ENCODE data around the gene WBP2. TPM values are rescaled to one million over a fixed set of nuclear protein-coding genes. Genes with fewer than 3 reads are reported as not detected.

Gene WBP2
- polyA plus RNA-seq, 4 donors: 56.4 to 93.5 (median 79.6) TPM

DNA sequence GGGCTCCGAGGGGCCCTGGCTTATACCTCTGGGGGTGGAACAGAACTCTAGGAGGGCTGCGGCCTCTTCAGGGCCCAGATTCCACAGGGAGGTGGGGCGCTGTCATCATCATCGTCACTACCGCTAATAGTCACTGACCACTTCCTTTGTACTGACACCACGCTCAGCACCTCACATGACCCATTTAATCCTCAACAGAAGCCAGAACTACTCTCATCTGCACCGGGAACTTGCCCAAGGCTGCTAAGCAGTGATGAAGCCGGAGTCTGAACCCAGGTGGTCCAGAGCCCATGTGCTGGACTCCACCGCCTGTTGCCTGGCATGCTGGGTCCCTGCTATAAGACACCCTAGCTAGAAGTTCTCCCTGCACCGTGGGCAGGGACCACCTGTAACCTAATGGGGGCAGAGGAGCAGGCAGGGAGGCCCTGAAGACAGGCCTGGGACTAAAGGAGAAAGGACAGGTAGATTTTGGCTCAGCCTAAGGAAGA is 22.9 kb downstream of the WBP2 start:
- DNase-seq (ENCODE audit: low read depth in 4 of 4, low spot score in 3 of 4): no peak

DNA sequence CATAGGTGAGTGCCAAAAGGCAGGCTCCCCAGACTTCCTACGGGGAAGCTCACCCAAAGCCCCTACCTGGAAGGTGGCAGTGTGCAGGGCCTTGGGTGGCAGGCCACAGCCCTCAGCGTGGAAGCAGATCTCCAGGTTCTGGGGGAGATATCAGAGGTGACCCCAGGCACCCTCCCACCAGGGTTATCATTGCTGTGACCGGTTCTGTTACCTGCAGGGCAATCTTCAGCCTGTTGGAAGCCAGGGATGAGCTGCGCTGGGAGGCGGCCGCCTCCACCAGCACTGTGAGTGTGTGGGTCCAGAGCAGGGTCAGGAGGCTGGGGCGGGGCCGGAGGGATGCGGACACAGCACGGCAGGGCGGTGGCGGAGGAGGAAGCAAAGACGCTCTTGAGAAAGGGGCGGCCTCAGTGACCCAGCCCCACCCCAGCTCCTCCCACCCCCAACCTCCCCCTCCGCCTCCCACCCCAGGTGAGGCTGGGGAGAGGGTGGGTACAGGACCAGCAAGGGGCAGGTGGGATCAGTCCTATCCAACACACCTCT is 24.0 kb downstream of the WBP2 start:
- DNase-seq (ENCODE audit: low read depth in 4 of 4, low spot score in 3 of 4): no peak

DNA sequence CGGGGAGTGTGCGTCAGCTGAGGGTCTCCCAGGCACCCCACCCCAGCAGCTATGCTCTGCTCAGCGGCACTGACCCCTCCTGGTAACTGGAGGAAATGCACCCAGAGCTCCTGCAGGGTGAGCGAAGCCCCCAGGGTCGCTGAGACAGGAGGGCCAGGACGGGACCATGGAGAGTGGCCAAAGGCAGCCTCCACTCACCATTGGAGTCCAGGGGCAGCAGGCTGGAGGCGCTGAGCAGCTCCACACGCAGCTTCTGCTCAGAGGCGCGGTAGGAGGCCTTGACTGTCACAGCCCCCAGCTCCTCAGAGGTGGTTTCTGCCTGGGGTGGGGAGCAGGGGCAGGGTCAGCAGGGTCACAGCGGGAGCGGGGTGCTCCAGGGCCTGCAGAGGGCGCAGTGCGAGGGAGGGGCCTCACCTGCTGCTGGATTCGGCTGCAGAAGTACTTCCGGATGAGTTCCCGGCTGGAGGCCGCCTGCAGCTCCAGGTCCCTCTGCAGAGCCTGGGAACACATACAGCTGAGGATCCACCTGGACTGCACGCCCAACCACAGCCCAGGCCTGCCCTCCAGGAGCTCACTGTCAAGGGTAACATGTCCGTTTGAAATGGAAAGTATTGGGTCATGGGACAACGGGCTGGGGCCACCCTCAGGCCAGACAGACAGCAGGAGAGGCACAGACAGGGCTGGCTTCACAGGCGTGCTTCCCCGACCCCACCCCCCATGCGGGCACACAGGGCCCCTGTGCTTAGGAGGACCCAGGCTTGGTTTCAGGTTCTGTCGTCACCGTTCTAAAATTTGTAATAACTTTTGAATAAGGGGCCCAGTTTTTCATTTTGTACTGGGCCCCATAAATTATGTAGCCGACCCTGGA is 24.7 kb downstream of the WBP2 start:
- DNase-seq (ENCODE audit: low read depth in 4 of 4, low spot score in 3 of 4): no peak

DNA sequence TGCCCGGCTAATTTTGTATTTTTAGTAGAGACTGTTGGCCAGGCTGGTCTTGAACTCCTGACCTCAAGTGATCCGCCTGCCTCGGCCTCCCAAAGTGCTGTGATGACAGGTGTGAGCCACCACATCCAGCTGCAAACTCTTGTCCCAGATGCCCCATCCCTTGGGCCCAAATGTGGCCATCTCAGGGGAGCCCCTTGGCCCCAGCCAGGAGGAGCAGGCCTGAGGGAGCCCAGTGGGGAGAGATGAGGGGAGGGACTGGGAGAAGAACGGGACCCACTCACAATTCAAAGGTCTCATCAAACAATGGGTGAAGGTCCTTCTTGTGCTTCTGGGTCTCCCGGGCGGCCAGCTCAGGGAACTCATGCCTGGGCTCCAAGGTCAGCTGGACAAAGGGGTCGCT is 25.4 kb downstream of the WBP2 start:
- DNase-seq (ENCODE audit: low read depth in 4 of 4, low spot score in 3 of 4): no peak

DNA sequence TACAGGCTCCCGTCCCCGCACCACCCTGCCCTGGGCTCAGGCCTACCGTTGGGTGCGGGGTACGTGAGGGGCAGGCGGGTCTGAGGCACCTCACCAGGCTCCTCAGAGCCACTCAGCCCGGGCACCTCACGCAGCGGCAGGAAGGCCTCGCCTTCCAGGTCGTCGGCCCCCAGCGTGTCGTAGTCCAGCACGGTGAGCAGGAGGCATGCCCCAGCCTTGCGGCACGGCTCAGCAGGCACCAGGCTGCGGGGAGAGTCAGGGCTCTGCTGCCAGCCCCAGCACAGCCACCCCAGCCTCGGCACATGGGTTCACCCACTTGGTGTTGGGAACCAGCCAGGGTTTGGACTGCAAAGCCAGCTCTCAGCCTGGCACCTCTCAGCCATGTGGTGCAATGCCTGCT is 26.4 kb downstream of the WBP2 start:
- no peak for DNase-seq (ENCODE audit: low read depth in 4 of 4, low spot score in 3 of 4)

DNA sequence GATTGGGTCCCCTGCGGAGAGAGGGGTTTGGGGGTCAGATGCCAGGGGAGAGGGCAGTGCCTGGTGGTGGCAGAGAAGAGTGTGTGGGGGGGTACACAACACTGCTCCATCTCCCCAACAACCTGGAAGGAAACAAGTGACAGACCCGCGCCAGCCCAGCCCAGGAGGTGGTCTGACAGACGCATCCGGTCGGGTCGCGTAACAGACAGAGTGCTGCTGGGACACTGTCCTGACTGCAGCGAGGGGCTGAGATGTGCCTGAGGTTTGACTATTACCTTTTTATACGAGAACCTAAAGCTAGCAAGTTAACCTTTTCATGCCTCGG is 27.1 kb downstream of the WBP2 start:
- DNase-seq (ENCODE audit: low read depth in 4 of 4, low spot score in 3 of 4): no peak

DNA sequence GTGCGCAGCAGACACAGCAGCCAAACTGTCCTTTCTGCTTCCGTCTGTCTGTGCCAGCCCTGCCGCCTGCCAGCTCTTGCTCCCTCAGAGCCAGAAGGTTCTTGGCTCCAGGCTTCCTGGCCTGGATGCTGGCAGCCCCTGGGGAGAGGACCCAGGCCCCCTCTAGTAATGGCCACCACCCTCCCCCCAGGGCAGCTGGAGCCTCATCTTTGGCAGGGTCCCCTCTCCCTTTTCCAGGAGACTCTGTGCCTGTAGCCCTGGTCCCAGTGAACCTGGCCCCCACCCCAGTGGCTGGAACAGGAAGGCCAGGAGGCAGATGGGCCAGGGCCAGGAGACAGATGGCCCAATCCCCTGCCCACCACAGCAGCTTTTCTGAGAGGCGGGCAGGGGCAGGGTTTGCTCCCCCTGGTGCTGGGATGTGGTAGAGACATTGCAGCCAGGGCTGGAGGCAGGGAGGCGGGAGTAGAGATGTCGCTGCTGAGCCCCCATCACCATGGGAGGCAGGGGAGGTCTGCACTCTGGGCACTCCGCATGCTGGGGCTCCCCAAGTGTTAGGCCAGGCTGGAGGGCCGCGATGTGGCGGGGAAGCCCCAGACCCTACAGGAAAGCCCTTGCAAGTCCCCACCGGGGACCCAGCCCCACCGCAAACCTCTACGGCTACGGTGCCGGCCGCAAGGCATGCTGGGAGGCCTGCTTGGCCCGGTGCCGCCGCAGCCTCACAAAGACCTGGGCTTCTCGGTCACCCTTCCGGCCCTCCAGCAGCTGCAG is 27.6 kb downstream of the WBP2 start:
- peak in 1 of 4 donors; percentile 47 for DNase-seq (ENCODE audit: low read depth in 4 of 4, low spot score in 3 of 4)

DNA sequence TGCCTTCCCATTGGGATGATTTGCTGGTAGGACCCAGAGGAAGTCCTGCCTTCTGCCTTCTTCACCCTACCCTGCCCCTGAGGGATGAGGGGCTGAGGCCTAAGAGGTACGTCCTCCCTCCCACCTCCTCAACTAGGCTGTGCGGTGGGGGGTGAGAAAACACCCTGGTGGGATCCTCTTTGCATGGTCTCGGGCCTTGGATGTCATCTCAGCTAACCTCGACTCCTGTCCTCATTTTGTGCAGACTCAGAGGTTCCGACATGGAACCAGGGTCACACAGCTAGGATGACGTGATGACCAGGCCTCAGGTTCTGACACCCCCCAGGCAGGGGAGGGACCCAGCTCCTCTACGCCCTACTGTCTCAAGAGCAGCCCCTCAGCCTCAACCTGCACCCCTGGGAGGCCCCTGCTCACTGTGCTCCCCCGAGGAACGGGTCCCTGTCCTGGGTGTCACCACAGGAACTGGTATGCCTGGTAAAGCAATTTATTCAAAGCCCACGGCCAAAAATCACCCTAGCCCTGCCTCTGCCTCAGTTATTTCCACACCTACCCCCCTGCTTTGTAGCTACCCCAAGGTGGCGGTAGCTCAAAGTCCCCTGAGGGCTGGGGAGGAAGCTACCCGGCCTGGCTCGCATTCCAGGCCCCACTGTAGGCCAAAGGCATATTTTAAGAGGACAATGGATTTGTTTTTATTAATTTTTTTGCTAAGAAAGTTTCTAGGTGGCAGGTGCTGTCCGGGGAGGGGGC is 28.4 kb downstream of the WBP2 start:
- DNase-seq (ENCODE audit: low read depth in 4 of 4, low spot score in 3 of 4): no peak

DNA sequence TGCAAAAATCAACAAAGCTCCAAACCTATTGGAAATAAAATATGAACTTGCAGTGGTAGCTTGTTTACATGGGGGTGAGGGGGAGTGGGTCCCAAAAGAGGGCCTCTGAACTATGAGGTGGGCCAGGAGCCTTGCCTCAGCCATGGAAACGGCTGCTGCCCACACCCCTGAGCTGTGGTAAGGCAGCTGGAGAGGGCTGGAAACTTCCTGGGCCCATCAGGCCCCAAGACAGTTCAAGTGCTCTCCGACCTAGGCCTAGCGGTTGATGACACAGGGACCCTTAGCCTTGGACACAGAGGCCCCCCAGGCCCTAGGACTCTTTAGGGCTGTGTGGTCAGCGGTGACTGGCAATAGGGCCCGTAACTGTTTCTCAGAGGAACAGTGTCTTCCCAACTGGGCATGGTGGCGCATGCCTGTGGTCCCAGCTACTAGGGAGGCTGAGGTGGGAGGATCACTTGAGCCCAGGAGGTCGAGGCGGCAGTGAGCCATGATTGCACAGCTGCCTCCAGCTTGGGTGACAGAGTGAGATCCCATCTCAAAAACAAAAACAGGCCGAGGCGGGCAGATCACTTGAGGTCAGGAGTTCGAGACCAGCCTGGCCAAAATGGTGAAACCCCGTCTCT is 29.3 kb downstream of the WBP2 start:
- DNase-seq (ENCODE audit: low read depth in 4 of 4, low spot score in 3 of 4): no peak

DNA sequence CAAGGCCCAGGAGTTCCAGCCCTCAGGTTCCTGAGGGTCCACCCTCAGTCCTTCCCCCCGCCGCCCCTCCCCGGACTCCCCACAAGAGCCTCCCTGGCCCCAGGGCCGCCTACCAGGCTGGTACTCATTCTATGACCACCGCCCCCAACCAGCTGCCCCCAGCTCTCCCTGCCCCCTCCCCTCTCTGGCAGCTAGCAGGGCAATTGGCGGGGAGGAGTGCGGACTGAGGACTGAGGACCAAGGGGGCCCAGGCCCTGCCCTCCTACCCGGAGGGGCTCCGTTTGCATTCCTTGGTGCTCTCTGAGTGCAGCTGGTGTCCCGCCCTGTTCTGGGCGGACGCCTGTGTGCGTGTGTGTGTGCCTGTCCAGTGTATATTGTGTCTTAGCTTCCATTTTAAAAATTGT is 30.0 kb downstream of the WBP2 start:
- DNase-seq (ENCODE audit: low read depth in 4 of 4, low spot score in 3 of 4): no peak

DNA sequence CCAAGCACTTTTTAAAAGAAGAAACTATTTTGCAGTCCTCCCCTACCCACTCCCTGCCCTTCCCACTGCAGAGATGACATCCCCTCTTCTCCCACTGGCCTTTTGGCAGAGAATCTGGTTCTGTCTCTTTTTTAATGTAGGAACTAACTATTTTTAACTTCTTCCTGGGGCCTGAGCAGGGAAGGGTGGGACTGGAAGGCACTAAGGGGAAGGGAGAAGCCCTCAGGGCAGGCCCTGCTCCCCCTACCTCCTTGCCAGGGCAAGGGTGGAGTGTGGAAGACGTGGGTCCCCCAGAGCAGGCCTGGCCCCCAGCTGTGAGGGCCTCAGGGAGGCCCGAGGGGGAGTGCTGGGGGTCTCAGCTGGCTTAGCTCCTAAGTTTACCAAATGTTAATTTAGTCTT is 30.5 kb downstream of the WBP2 start:
- DNase-seq (ENCODE audit: low read depth in 4 of 4, low spot score in 3 of 4): no peak

DNA sequence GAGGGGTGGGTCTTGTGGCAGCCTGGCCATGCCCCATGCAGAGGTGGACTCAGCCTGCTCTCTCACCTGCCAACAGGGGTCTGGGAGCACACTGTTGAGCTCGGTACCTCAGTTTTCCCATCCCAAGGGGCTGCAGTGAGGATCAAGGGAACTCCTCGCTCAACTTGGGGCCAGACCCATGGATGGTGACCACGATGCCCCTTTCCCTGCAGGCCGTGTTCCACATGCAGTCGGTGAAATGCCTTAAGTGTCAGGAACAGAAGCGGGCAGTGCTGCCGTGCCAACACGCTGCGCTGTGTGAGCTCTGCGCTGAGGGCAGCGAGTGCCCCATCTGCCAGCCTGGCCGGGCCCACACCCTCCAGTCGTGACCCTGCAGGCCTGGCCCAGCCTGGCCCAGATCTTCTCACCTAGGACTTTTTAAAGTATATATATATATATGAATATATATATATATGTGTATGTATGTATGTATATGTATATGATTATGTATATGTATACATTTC is 31.0 kb downstream of the WBP2 start:
- no peak for DNase-seq (ENCODE audit: low read depth in 4 of 4, low spot score in 3 of 4)

DNA sequence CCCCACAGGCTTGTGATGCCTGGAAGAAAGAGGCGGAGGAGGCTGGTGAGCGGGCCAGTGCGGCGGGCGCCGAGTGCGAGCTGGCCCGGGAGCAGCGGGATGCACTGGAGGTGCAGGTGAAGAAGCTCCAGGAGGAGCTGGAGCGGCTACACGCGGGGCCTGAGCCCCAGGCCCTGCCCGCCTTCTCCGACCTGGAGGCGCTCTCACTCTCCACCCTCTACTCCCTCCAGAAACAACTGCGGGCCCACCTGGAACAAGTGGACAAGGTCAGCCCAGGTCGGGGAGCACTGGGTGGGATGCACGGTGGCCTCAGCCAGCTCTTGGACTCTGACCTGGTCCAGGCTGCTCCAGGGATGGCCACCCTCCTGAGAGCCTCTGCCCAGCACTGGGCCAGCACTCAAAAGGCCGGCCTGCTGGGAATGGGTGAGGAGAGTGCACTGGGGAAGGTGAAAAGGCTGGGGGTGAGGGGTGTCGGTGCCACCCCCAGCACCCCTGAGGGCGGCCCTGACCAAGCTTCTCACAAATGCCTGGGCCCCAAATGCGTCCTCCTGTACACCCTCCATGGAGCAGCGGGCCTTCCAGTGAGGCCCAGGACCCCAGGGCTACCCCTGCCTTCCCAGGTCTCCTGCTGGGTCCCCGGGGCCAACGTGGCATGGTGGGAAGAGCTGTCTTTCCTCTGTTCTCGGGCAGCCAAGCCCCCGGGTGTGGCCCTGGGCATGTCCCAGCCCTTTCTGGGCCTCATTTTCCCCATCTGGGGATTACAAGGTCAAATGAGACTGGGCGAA is 31.7 kb downstream of the WBP2 start:
- no peak for DNase-seq (ENCODE audit: low read depth in 4 of 4, low spot score in 3 of 4)

DNA sequence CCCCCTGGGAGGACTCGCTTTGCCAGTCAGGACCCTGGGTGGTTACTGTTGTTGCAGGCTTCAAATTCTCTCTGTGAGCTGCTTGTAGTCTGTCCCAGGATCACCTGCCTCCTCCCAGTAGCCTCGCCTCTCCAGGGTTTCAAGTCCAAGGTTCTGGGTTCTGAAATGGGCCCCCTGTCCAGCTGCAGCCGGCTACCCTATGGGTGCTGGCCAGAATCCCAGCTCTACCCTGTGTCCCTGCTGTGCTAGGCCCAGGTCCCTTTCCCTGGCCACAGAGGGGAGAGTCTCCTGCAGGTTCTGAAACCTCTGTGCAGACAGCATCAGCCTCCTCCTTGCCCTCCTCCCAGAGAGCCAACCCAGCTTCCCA is 32.4 kb downstream of the WBP2 start:
- no peak for DNase-seq (ENCODE audit: low read depth in 4 of 4, low spot score in 3 of 4)

DNA sequence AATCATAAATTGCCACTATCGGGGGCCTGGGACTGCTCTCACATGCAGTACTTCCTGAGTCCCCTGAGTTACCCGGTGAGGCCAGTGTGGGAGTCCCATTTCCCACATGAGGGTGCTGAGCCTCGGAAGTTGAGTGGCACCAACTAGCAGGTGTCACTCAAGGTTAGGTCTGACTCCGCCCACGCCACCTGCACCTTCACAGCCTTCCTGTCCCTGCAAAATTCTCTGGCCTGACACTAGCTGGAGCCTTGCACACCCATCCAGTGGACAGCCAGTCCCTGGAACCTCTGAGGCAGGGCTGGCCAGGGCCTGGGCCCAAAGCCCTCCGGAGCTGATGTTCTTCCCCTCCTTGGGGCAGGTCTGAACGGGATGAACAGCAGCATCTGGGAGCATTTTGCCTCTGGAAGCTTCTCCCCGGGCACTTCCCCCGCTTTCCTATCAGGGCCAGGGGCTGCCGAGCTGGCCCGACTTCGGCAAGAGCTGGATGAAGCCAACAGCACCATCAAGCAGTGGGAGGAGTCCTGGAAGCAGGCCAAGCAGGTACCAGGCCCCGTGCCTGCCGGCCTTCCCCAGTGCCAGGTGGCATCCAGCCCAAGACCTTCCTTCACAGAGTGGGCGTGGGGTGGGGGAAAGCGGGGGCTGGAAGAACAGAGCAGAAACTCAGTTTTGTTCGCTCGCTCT is 32.9 kb downstream of the WBP2 start:
- DNase-seq (ENCODE audit: low read depth in 4 of 4, low spot score in 3 of 4): no peak

DNA sequence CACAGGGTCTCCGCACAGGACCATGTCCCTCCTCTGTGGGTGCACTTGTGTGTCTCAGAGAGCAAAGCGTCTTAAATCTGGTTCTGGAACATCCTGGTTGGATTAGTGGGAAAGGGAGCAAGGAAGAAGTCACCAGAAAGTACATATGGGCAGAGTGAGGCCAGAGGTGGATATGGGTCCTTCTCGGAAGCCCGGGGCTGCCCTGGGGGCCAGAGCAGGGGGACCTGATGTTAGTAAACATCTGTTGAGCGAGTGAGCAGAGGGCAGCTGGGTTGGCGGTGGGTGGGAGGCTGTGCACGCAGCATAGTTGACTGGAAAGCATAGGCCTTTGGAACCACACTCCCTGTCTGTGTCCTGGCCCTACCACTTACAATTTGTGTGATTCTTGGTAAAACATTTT is 33.6 kb downstream of the WBP2 start:
- DNase-seq (ENCODE audit: low read depth in 4 of 4, low spot score in 3 of 4): no peak

DNA sequence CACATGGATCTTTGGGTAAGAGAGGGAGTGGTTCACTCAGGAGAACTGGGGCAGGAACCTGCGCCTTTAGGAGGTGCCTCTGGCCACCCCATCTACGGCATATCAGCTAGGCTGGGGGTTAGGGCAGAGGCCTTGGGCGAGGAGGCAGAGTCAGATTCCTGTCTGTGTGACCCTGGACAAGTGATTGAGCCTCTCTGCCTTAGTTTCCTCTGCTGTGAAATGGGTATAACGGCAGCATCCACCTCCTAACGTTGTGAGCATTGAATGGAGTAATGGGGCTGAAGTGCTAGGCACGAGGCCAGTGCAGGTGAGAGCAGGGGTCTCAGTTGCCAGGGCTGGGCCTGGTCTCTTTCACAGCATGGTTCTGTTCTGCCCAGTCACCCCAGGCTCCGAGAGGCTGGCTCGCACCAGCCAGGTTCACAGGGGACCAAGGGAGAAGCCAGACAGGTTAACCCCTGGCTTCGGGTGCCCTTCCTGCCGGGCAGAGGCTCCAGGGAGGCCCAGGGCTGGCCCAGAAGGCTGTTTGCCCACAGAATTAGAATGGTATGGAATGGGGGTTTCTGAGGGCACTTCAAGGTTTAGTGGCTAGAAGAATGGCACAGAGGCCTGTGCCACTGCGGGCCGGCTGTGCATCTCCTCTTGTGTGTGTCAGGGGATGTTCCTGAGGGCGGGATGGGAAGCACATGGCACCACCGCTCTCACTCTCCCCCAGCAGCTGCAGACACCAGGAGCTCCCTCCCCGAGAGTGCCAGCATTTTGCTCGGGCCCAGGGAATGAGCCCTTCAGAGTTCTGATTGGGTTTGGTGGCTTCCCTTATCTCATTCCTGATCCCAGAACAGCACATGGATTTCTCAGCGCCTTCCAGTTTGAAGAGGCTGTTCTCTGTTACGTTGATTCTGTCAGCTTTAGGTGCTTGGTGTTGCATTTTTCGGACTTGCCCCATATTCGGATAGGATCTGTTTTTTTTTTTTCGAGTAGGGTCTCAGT is 34.7 kb downstream of the WBP2 start:
- no peak for DNase-seq (ENCODE audit: low read depth in 4 of 4, low spot score in 3 of 4)

DNA sequence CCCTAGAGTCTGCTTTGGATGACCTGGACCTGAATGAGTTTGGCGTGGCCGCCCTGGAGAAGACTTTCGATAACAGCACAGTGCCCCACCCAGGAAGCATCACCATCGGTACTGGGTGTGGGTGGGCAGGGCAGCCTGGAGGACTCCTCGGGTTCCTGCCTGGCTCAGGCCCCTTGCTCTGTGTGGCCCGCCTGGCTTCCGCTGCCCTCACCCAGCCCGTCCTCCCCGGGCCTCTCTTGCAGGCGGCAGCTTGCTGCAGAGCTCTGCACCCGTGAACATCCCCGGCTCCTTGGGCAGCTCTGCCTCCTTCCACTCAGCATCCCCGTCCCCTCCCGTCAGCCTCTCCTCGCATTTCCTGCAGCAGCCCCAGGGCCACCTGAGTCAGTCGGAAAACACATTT is 35.5 kb downstream of the WBP2 start:
- DNase-seq (ENCODE audit: low read depth in 4 of 4, low spot score in 3 of 4): no peak
